Osteocyte (in vitro differentiated cells): ENCODE results near the gene PSMB3. TPM values are rescaled to one million over a fixed set of nuclear protein-coding genes. Genes with fewer than 3 reads are reported as not detected.

Experiments
- DNase-seq: peaks from one replicate; pipeline ENCODE4 v3.0.0; 2021; ENCODE audit warnings: mixed read lengths; ENCODE audit not compliant: unreplicated experiment; ENCODE audit errors: extremely low spot score
- H3K27ac Mint-ChIP-seq: one replicate; pipeline ENCODE4 v1.8.0; 2021; ENCODE audit warnings: mild to moderate bottlenecking, mixed read lengths; ENCODE audit not compliant: unreplicated experiment
- H3K27me3 Mint-ChIP-seq: one replicate; pipeline ENCODE4 v1.8.0; 2021; ENCODE audit warnings: mixed read lengths; ENCODE audit not compliant: unreplicated experiment
- H3K36me3 Mint-ChIP-seq: one replicate; pipeline ENCODE4 v1.8.0; 2021; ENCODE audit warnings: mixed read lengths; ENCODE audit not compliant: unreplicated experiment
- H3K4me1 Mint-ChIP-seq: one replicate; pipeline ENCODE4 v1.8.0; 2021; ENCODE audit warnings: mixed read lengths; ENCODE audit not compliant: unreplicated experiment
- H3K4me3 Mint-ChIP-seq: one replicate; pipeline ENCODE4 v1.8.0; 2021; ENCODE audit warnings: mild to moderate bottlenecking, moderate library complexity, mixed read lengths; ENCODE audit not compliant: unreplicated experiment
- H3K9me3 Mint-ChIP-seq: one replicate; pipeline ENCODE4 v1.8.0; 2021; ENCODE audit warnings: mixed read lengths; ENCODE audit not compliant: unreplicated experiment
- long read RNA-seq: library from polyadenylated mRNA; unstranded; transcript quantifications from one replicate; pipeline ENCODE4 v2.0.0, GENCODE V29; 2021
- total RNA-seq: library from RNA; stranded (reverse); gene quantifications from 2 replicates; pipeline ENCODE4 v1.2.1, GENCODE V29; 2021
- TF ChIP-seq, protein P1 (sequence below): fragments of 200-600 bp; sonication (generic); IDR thresholded peaks from 2 replicates; pipeline ENCODE4 v1.5.0; 2021; ENCODE audit warnings: antibody characterized with exemption, mild to moderate bottlenecking, moderate library complexity

The PSMB3 gene
- total RNA-seq: 144 TPM in 2 replicates
- long read RNA-seq, transcript PSMB3-211 (6 exons, 773 nt): major isoform, 93 of 96 reads
- long read RNA-seq, partial matches to known transcripts: 1 of 96 reads
- long read RNA-seq, other reads (novel, unspliced or antisense): 0 of 96 reads

GRCh38 chr17:38752308-38753070, at the start of gene PSMB3:
PSMB3 (plus strand) TSS chr17:38752741; CDS start chr17:38752827, 86 bp downstream.
- DNase-seq: peak; percentile 97
- H3K27me3 Mint-ChIP-seq: no peaks in the 10 kb centered on the region
- H3K9me3 Mint-ChIP-seq: no peaks in the 10 kb centered on the region
- peak within 1 kb of the TSS; percentile 99 for H3K4me3 Mint-ChIP-seq
- peaks cover 12% of the 10 kb centered on the region for H3K36me3 Mint-ChIP-seq
- TF ChIP-seq, protein P1, sequence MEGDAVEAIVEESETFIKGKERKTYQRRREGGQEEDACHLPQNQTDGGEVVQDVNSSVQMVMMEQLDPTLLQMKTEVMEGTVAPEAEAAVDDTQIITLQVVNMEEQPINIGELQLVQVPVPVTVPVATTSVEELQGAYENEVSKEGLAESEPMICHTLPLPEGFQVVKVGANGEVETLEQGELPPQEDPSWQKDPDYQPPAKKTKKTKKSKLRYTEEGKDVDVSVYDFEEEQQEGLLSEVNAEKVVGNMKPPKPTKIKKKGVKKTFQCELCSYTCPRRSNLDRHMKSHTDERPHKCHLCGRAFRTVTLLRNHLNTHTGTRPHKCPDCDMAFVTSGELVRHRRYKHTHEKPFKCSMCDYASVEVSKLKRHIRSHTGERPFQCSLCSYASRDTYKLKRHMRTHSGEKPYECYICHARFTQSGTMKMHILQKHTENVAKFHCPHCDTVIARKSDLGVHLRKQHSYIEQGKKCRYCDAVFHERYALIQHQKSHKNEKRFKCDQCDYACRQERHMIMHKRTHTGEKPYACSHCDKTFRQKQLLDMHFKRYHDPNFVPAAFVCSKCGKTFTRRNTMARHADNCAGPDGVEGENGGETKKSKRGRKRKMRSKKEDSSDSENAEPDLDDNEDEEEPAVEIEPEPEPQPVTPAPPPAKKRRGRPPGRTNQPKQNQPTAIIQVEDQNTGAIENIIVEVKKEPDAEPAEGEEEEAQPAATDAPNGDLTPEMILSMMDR: no peak
- H3K4me1 Mint-ChIP-seq: peaks cover 40% of the 10 kb centered on the region
- H3K27ac Mint-ChIP-seq: peak within 1 kb of the TSS; percentile 98

DNA sequence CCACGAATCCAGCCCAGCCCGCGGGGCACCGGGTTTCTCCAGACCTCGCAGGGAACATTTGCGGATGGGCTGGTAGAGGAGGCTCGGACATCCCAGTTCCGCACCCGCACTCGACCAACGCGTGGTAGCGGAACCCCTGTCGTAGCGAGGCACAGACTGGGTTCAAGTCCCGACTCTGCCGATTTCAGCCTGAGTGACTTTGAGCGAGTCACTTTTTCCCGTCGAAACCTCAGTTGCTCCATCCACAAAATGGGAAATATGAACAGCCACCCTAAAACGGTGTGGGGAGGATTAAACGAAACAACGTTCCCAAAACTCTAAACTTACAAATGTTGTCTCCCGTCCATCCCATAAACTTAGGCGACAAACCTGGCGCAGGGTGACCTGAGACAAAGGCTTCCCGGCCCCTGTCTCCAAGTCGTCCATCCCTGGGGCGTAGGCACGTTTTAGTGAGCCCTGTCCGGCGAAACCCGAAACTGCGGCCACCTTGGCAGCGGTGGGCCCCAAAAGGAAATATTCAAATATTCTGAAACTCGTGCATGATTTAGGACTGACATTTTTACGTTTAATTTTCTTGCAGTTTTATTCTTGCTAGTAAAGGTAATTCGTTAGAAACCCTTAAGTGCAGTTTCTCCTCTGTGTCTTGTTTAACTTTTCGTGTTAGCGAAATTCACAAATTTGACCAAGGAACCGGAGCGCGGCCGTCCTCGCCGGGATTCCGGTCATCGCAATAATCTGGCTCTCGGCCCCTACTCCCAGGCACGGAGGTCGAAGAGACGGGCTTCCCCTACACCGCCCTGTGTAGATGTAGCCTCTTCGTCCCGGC, 49.4 kb upstream of the PSMB3 start:
- Mint-ChIP-seq H3K4me3 (peak overlapping the region; percentile 87), H3K36me3 (peaks cover 5% of the 10 kb centered on the region), H3K27ac (peak overlapping the region; percentile 95), H3K4me1 (peaks cover 57% of the 10 kb centered on the region), H3K9me3 (no peaks in the 10 kb centered on the region), H3K27me3 (no peaks in the 10 kb centered on the region)
- DNase-seq: no peak
- TF ChIP-seq, protein P1: no peak

DNA sequence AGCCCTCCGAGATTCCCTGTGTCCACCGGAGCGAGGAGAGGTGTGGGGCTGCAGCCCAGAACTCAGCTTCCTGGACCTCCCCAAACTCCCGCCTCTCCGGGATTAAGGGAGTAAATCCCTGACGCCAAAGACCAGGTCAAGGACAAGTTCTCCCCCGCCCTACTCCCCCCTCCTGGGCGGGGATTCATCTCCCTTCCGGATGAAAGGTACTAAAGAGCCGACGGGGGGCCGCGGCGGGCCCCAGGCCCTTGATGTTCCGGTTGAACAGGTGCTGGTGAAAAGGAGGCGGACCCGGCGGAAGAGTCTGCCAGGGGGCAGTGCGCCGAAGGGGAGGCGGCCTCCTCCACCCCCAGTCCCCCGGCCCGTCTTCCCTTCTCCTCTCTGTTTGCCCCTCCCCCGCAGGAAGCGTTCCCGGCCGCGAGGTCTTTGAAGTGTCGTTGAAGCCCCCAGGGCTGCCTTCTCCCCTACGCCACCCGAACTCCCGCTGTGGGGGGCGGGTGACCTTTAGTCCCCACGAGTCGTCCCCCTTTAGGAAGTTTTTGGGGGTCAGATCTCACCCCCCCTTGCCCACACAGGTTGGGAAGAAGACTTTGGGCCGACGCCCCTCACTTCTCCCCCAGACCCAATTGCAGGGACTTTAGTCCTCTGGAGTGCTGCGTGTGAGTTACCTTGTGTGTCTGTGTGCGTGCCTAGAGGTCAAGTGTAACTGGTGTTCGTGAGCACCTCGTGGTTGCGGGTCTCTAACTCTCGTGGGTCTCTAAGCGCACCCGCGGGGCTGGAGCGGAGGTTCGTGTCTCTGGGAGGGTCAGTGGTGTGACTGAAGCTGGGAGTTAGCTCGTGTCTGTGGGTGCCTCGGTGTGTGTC, 48.6 kb upstream of the PSMB3 start:
- no peaks in the 10 kb centered on the region for H3K9me3 Mint-ChIP-seq
- peak overlapping the region; percentile 87 for H3K4me3 Mint-ChIP-seq
- peak overlapping the region; percentile 95 for H3K27ac Mint-ChIP-seq
- peaks cover 5% of the 10 kb centered on the region for H3K36me3 Mint-ChIP-seq
- peaks cover 57% of the 10 kb centered on the region for H3K4me1 Mint-ChIP-seq
- TF ChIP-seq, protein P1: no peak
- no peak for DNase-seq
- no peaks in the 10 kb centered on the region for H3K27me3 Mint-ChIP-seq

DNA sequence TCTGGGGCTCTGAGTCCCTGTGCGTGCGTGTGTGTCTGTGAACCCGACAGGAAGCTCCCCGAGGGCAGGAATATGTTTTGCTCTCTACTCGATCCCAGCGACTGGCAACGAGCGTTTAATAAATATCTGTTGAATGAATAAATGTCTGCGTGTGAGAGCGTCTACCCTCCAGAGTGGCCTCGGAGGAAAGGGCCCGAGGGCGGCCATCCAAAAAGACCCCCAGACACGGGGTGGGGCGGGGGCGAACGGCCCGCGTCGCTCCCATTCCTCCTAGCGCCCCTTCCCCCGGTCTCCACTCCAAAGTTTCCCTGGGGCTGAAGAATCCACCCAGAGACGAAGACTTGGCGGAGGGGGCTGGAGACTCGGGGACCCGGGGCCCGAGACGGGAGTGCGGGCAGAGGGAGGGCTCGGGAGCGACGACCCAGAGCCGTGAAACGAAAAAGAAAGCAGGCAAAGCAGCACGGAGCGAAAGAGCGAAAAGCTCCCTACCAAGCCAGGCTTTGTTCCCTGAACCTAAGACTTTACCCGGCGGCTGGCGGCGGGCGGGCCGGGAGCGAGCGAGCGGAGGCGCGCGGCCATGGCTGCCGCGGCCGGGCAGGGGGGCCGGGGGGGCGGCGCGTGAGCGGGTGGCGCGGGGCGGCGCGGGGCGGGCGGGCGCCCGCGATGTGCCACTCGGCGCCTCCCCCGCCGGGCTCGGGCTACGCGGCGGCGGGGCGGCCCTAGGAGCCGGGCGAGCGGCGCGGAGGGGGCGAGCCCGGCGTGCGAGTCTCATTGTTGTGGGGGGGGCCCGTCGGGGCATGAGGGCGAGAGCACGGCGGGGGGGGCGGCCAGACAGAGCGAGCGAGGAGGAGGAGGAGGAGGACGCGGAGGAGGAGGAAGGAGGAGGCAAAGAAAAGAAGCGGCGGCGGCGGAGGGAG, 47.7 kb upstream of the PSMB3 start, which contains the start of gene MLLT6:
Gene MLLT6 (plus strand): TSS at position 668 of the 917 bp plus-strand sequence. CDS start 360 bp downstream, outside the sequence.
- peaks cover 54% of the 10 kb centered on the region for H3K4me1 Mint-ChIP-seq
- DNase-seq: peak; percentile 89

More for the DNA sequence above, 47.7 kb upstream of the PSMB3 start, which contains the start of gene MLLT6:
- Mint-ChIP-seq H3K36me3 (peaks cover 11% of the 10 kb centered on the region), H3K27ac (peak within 1 kb of the TSS; percentile 95), H3K9me3 (no peaks in the 10 kb centered on the region), H3K4me3 (peak within 1 kb of the TSS; percentile 88), H3K27me3 (no peaks in the 10 kb centered on the region)
- TF ChIP-seq, protein P1: no peak
